ENCODE data around the gene HYDIN. TPM values are rescaled to one million over a fixed set of nuclear protein-coding genes. Genes with fewer than 3 reads are reported as not detected.

HYDIN gene
- total RNA-seq, 1 donor from 2014 or later = 7.5 TPM

DNA sequence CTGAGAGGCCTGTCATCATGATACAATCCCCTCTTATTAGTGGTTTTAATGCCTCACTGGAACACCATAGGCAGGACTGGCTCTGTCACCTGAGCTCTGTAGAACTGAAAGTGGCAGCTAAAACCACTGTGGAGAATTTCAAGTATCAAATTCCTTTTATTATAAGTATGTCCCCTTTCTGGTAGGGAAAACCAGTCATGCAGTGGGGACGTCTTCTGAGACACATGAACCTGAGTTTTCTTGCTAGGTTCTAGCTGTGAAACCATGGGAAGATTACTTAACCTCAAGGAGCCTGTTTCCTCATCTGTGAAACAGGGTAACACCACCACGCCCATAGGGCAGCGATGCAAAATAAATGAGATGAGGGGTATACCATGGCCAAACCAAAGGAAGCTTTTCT is 434.2 kb downstream of the HYDIN start:
- H3K9me3 Mint-ChIP-seq = no peaks in the 10 kb centered on the region
- peaks cover 18% of the 10 kb centered on the region for H3K4me1 Mint-ChIP-seq
- H3K27ac Mint-ChIP-seq (ENCODE audit: unreplicated experiment) = no peak overlapping the region
- no peaks in the 10 kb centered on the region for H3K36me3 Mint-ChIP-seq (ENCODE audit: low read depth)
- TF ChIP-seq, protein P1, sequence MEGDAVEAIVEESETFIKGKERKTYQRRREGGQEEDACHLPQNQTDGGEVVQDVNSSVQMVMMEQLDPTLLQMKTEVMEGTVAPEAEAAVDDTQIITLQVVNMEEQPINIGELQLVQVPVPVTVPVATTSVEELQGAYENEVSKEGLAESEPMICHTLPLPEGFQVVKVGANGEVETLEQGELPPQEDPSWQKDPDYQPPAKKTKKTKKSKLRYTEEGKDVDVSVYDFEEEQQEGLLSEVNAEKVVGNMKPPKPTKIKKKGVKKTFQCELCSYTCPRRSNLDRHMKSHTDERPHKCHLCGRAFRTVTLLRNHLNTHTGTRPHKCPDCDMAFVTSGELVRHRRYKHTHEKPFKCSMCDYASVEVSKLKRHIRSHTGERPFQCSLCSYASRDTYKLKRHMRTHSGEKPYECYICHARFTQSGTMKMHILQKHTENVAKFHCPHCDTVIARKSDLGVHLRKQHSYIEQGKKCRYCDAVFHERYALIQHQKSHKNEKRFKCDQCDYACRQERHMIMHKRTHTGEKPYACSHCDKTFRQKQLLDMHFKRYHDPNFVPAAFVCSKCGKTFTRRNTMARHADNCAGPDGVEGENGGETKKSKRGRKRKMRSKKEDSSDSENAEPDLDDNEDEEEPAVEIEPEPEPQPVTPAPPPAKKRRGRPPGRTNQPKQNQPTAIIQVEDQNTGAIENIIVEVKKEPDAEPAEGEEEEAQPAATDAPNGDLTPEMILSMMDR (conservative IDR thresholded peaks at IDR 0.05) = no peak
- H3K27me3 Mint-ChIP-seq (ENCODE audit: low read depth) = peaks cover 3% of the 10 kb centered on the region
- DNase-seq (ENCODE audit: low read depth, low spot score) = no peak
- no peak overlapping the region for H3K4me3 Mint-ChIP-seq

DNA sequence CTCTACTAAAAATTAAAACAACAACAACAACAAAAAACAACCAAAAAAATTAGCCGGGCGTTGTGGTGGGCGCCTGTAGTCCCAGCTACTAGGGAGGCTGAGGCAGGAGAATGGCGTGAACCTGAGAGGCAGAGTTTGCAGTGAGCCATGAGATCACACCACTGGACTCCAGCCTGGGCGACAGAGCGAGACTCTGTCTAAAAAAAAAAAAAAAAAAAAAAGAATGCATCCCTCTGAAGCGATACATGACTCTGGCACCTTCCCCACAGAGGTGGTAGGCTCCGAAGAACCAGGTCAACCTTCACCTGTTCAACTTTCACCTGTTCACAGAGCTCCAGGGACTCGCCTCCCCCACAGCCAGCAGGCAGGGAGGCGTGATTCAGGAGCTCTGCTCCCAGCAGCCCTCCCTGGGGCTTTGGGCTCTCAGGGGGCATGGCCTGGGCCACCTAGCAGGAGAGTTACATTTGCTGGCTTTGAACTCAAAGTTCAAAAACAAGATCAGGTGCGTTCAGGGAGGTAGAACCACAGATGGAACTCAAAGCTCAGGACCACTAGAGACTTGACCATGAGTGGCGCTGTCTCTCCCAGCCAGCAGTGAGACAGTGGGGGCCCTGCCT is 435.1 kb downstream of the HYDIN start:
- Mint-ChIP-seq H3K27me3 (ENCODE audit: low read depth) (no peaks in the 10 kb centered on the region), H3K4me1 (peaks cover 19% of the 10 kb centered on the region)

DNA sequence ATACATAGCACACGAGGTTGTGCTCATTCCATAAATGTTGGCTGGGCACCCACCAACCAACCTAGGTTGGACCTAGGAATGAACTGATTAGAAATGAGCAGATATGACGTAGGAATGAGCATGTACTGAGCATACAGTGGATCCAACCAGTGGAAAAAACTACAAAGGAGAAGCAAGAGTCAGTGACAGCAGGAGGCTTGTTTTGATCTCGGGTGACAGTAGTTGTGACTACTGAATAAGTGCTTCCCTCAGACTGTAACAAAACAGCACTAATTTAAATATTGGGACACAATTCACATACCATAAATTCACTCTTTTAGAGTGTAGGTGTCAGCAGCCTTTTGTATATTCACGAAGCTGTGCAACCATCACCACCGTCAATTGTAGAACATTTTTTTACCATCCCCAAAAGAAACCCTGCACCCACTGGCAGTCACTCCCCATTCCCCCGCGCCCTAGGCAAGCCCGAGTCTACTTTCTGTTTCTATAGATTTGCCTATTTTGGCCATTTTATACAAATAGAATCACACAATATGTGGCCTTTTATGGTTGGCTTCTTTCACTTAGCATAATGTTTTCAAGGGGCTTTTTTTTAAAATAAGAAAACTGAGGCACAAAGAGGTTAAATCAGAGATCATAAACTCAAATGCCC is 436.5 kb downstream of the HYDIN start:
- TF ChIP-seq, protein P1 (conservative IDR thresholded peaks at IDR 0.05) = no peak
- Mint-ChIP-seq H3K4me3 (no peak overlapping the region), H3K27me3 (ENCODE audit: low read depth) (no peaks in the 10 kb centered on the region), H3K27ac (ENCODE audit: unreplicated experiment) (peak overlapping the region; percentile 65), H3K9me3 (no peaks in the 10 kb centered on the region), H3K4me1 (peaks cover 13% of the 10 kb centered on the region), H3K36me3 (ENCODE audit: low read depth) (no peaks in the 10 kb centered on the region)
- DNase-seq (ENCODE audit: low read depth, low spot score) = no peak

More for the DNA sequence above, 435.1 kb downstream of the HYDIN start:
- H3K9me3 Mint-ChIP-seq = no peaks in the 10 kb centered on the region
- no peaks in the 10 kb centered on the region for H3K36me3 Mint-ChIP-seq (ENCODE audit: low read depth)
- DNase-seq (ENCODE audit: low read depth, low spot score) = no peak
- TF ChIP-seq, protein P1 (conservative IDR thresholded peaks at IDR 0.05) = no peak
- no peak overlapping the region for H3K27ac Mint-ChIP-seq (ENCODE audit: unreplicated experiment)
- H3K4me3 Mint-ChIP-seq = no peak overlapping the region

DNA sequence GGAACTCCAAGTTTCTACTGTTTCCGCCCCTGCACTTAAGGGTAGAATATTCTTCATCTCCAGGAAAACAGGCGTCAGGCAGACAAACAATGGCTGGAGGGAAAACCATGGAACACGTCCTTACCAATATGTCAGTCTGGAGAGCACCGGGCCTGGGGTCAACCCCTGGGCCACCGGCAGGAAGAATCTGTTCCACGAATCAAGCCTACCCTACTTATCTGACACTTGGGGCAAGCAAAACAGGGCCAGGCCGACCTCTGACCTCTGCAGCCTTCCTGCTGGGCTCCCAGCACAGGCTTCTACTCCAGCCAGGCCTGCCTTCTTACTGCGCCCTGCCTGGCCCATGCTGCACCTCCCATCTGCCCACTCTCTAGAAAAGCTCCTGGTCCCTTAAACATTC is 439.7 kb downstream of the HYDIN start:
- H3K4me1 Mint-ChIP-seq = peaks cover 12% of the 10 kb centered on the region
- no peak overlapping the region for H3K4me3 Mint-ChIP-seq
- H3K36me3 Mint-ChIP-seq (ENCODE audit: low read depth) = no peaks in the 10 kb centered on the region
- TF ChIP-seq, protein P1 (conservative IDR thresholded peaks at IDR 0.05) = no peak
- peak overlapping the region; percentile 91 for H3K27ac Mint-ChIP-seq (ENCODE audit: unreplicated experiment)
- no peaks in the 10 kb centered on the region for H3K27me3 Mint-ChIP-seq (ENCODE audit: low read depth)
- no peak for DNase-seq (ENCODE audit: low read depth, low spot score)
- no peaks in the 10 kb centered on the region for H3K9me3 Mint-ChIP-seq

DNA sequence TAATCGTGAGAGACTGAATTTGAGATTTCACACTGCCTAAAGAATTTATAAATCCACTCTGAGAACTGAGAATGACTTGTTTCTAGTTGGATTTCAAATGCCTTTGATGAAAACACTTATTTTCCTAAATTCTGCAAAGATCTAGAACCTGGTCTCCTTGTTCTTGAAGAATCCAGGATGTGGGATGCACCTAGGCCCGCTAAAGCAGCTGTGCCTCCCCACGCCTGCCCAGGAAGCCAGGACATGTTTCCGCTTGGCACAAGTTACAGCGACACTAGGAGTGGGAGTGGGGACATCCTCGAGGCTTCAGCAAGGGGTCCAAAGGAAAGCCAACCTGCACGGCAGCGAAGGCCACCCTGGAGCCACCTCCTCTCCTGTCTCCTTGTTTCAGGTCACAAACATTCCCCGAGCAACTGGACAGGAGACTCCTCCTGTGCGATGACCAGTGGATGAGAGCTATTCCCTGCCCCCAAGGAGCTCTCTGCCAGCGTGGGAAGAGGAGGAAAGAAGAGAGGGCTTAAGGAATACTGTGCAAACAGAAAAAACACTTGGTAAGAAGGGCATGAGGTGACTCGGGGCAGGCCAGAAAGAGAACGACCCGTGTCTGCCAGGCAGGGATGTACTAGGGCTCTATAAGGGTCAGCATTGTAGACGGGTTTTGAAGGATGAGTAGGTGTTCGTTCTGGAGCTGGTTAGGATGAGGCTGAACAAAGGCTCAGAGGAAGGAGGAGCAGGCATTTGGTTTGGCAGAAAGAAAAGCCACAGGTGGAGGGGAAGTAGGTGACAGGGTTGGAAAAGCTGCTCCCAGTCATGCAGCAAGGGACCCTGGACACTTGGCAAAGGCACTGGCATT is 440.7 kb downstream of the HYDIN start:
- Mint-ChIP-seq H3K4me3 (no peak overlapping the region), H3K27me3 (ENCODE audit: low read depth) (no peaks in the 10 kb centered on the region), H3K36me3 (ENCODE audit: low read depth) (no peaks in the 10 kb centered on the region), H3K27ac (ENCODE audit: unreplicated experiment) (peak overlapping the region; percentile 23), H3K9me3 (no peaks in the 10 kb centered on the region), H3K4me1 (peaks cover 12% of the 10 kb centered on the region)
- no peak for DNase-seq (ENCODE audit: low read depth, low spot score)
- TF ChIP-seq, protein P1 (conservative IDR thresholded peaks at IDR 0.05) = no peak

All from neural crest cell (in vitro differentiated cells).